Rectal smooth muscle tissue (tissue), 1 donor: ENCODE data around the gene DLL3.

Experiments used
- H3K27ac ChIP-seq: one replicate; pipeline ENCODE4 v1.7.0; 2013; ENCODE audit warnings: low read depth, low read length, inconsistent platforms
- H3K27me3 ChIP-seq: one replicate; pipeline ENCODE4 v1.7.0; 2013; ENCODE audit warnings: low read length; ENCODE audit not compliant: control insufficient read depth, insufficient read depth
- H3K36me3 ChIP-seq: one replicate; pipeline ENCODE4 v1.7.0; 2013; ENCODE audit warnings: low read length; ENCODE audit not compliant: control insufficient read depth, insufficient read depth
- H3K4me1 ChIP-seq: one replicate; pipeline ENCODE4 v1.7.0; 2013; ENCODE audit warnings: low read length; ENCODE audit not compliant: control insufficient read depth, insufficient read depth
- H3K4me3 ChIP-seq: one replicate; pipeline ENCODE4 v1.7.0; 2013; ENCODE audit warnings: low read length
- H3K9ac ChIP-seq: one replicate; pipeline ENCODE4 v1.7.0; 2013; ENCODE audit warnings: low read length

DLL3 gene

DNA sequence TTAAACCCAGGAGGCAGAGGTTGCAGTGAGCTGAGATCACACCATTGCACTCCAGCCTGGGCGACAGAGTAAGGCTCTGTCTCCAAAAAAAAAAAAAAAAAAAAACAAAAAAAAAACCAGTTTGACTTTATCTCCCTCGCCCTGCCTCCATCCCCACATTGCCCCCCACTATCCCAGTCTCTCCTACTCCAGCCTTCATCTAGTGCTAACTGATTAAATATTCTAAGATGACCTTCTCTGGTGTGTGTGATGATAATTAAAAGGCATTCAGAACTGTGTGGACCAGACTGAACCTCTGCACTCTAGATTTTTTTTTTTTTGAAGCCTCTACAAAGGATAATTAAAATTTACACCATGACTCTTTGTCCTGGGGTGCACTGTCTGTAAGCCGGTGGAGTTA lies 6.0 kb upstream of the DLL3 start:
- H3K27me3 ChIP-seq, result no peaks in the 10 kb centered on the region
- H3K9ac ChIP-seq, result no peak overlapping the region
- H3K36me3 ChIP-seq, result peaks cover 23% of the 10 kb centered on the region

DNA sequence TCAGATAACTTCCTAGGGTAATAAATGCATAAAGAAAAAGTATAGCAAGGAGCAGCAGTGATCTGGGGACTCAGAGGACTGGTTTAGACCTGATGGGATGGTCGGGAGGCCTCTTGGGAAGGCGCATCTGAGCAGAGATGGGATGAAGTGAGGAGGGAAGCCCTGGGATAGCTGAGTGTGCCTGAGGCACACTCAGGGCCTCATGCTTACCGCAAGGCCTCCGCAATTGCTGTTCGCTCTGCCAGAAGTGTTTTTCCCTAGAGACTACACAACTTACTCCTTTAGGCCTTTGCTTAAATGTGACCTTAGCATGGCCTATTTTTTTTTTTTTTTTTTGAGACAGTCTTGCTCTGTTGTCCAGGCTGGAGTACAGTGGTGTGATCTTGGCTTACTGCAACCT lies 4.1 kb upstream of the DLL3 start:
- no peak overlapping the region for H3K9ac ChIP-seq
- no peak overlapping the region for H3K27ac ChIP-seq
- no peak overlapping the region for H3K4me3 ChIP-seq
- H3K4me1 ChIP-seq, result no peaks in the 10 kb centered on the region
- peaks cover 6% of the 10 kb centered on the region for H3K36me3 ChIP-seq
- H3K27me3 ChIP-seq, result peaks cover 8% of the 10 kb centered on the region

More for the DNA sequence above, 6.0 kb upstream of the DLL3 start:
- no peak overlapping the region for H3K27ac ChIP-seq
- H3K4me3 ChIP-seq, result no peak overlapping the region
- H3K4me1 ChIP-seq, result no peaks in the 10 kb centered on the region

DNA sequence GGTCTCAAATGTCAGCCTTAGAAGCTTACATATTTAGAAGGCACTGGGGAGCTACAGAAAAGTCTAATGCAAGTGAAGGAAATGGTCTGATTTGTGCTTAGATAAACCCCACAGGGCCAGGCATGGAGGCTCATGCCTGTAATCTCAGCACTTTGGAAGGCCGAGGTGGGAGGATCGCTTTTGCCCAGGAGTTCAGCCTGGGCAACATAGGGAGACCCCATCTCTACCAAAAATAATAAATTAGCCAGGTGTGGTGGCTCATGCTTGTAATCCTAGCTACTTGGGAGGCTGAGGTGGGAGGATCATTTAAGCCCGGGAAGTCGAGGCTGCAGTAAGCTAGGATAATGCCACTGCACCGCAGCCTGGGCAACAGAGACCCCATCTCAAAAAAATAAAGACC lies 2.7 kb upstream of the DLL3 start:
- Histone ChIP-seq H3K4me3 (no peak overlapping the region), H3K36me3 (no peaks in the 10 kb centered on the region), H3K27ac (no peak overlapping the region), H3K4me1 (no peaks in the 10 kb centered on the region), H3K27me3 (peaks cover 12% of the 10 kb centered on the region), H3K9ac (no peak overlapping the region)

DNA sequence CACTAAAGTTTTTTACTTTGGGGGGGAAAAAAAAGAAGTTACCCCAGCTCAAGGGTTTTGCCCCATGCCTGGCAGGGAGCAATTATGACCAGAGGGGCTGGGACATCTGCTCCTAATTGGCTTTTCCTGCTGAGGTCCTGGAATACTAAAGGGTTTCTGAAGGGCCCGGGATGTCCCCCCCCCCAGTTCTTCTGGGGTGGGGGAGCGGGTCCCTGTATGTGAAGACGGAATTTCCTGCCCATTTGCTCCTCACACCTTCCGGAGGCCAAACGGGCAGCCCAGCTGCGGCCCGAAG lies 1.1 kb upstream of the DLL3 start:
- Histone ChIP-seq H3K36me3 (no peaks in the 10 kb centered on the region), H3K4me3 (peak overlapping the region; percentile 33), H3K27ac (no peak overlapping the region), H3K27me3 (peaks cover 12% of the 10 kb centered on the region), H3K4me1 (no peaks in the 10 kb centered on the region), H3K9ac (no peak overlapping the region)

DNA sequence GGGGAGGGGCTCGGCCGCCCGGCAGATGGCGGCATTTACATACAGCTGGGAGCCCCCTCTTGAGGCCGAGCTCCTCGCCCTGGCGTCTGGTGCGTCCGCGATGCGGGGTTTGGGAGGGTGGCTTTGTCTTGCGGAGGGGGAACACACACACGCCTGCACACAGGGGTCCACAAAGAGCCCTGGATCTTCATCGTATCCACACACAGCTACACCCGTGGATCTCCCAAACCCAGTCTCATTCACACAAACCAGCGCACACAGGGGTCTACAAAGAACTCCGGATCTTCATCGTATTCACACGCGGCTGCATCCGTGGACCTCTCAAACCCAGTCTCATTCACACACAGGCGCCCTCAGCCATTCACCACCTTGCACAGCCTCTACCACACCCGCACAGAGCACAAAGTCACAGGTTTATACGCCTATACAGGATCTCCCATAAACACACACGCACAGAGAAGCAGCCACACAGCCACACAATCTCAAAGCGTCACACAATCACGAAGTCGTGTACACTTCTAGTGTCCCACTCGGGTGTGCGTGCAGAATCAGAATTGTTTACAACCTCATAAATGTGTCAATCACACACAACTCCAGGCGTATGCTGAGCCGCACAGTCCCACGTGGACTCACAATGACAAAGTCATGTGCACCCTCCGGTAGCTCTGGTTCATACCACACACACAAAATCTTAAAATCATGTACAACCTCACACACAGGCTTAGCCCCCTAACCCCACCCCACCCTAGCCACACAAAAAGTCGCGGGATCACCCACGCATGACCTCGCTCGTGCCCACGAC lies 550 bp upstream of the DLL3 start:
- Histone ChIP-seq H3K36me3 (no peaks in the 10 kb centered on the region), H3K9ac (no peak overlapping the region), H3K4me1 (no peaks in the 10 kb centered on the region), H3K27me3 (peaks cover 14% of the 10 kb centered on the region), H3K27ac (no peak overlapping the region), H3K4me3 (peak overlapping the region; percentile 33)

DNA sequence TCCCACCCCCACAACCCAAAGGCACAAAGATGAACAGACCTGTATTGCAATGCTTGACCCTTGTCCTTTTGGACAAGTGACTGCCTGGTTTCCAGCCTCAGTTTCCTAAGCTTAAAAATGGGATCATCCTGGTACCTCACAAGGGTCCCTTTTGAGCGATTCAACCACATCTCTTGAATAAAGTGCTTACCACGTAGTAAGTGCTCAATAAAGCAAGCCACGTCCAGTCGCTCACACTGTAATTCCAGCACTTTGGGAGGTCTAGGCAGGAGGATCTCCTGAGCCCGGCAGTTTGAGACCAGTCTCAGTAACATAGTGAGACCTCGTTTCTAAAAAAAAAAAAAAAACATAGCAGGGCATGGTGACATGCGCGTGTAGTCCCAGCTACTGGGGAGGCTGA lies 1.2 kb downstream of the DLL3 start:
- no peak overlapping the region for H3K4me3 ChIP-seq
- H3K9ac ChIP-seq, result no peak overlapping the region
- H3K27me3 ChIP-seq, result peaks cover 25% of the 10 kb centered on the region
- no peak overlapping the region for H3K27ac ChIP-seq
- H3K4me1 ChIP-seq, result no peaks in the 10 kb centered on the region
- no peaks in the 10 kb centered on the region for H3K36me3 ChIP-seq

DNA sequence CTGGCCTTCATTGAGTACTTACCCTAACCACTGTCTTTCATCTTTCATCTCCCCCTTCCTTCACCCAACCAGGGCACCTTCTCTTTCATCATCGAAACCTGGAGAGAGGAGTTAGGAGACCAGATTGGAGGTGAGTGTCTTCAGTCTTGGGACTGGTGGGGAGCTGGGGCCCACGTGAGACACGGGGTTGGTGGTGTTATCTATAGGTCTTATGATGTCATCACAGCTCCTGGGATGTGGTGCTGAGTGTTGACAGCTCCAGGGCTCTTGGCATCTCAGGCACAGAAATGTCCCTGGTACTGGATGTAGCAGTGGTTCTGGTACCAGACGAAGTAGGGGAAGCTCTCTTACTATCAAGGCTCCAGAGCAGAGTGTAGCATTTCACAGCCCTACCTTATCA lies 1.8 kb downstream of the DLL3 start:
- H3K4me1 ChIP-seq, result no peaks in the 10 kb centered on the region
- H3K27ac ChIP-seq, result no peak overlapping the region
- H3K36me3 ChIP-seq, result no peaks in the 10 kb centered on the region
- no peak overlapping the region for H3K9ac ChIP-seq
- H3K27me3 ChIP-seq, result peaks cover 27% of the 10 kb centered on the region
- H3K4me3 ChIP-seq, result no peak overlapping the region

DNA sequence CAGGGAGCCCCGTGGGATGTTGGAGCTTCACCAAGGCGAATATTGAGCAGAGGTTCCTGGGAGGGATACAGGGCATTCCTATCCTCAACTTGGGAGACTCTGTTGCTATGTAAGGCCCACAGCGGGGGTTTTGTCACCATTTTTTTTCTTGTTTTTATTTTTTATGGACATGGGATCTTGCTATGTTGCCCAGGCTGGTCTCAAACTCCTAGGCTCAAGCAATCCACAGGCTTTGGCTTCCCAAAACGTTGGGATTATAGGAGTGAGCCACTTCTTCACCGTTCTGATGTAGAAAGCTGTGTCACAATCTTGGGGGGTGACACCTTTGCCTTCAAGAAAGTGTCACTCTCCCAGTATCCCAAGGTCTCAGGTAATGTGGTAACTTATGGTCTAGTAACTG lies 2.6 kb downstream of the DLL3 start:
- no peak overlapping the region for H3K9ac ChIP-seq
- H3K4me3 ChIP-seq, result no peak overlapping the region
- H3K4me1 ChIP-seq, result no peaks in the 10 kb centered on the region
- no peak overlapping the region for H3K27ac ChIP-seq
- H3K27me3 ChIP-seq, result peaks cover 29% of the 10 kb centered on the region
- H3K36me3 ChIP-seq, result no peaks in the 10 kb centered on the region

DNA sequence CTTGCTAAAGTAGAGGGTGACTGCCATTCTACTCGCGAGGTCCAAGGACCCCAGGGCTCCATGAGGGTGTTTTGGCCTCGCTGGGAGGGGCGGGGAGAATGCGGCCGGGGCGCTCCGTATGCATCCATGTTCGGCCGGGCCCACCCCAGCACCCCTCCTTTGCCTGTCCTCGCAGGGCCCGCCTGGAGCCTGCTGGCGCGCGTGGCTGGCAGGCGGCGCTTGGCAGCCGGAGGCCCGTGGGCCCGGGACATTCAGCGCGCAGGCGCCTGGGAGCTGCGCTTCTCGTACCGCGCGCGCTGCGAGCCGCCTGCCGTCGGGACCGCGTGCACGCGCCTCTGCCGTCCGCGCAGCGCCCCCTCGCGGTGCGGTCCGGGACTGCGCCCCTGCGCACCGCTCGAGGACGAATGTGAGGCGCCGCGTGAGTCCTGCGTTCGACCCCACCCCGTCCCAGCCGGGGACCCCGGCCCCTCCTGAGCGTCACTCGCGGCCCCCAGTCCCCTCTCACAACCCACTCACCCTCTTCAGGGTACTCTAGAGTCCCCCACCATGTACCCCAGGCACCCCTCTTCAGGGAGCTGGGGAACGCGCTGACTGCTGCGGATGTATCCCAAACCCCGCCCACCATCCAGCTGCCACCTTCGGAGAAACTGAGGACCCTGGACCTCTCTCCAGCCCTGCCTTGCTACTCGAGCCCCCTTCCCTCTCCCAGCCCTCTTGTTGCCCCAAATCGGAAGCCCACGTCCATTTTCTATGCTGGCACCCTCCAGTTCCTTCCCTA lies 4.1 kb downstream of the DLL3 start:
- peaks cover 36% of the 10 kb centered on the region for H3K27me3 ChIP-seq
- no peak overlapping the region for H3K4me3 ChIP-seq
- H3K36me3 ChIP-seq, result no peaks in the 10 kb centered on the region
- no peak overlapping the region for H3K27ac ChIP-seq
- no peaks in the 10 kb centered on the region for H3K4me1 ChIP-seq
- no peak overlapping the region for H3K9ac ChIP-seq

DNA sequence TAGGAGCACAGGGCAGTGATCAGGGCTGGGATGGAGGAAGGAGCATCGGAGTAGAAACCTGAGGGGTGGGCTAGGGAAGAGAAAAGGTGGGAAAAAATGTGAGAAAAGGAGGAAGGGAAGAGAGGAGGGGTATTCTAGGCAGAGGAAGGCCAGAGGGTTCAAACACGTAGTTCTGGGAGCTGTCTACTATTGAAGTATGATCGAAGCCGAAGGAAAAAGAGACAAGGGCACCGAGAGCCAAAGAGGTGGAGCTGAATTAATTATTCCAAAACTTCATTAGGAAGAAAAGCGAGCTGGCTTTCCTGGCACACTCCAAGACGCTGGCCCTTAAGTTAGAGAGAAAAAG lies 7.8 kb downstream of the DLL3 start:
- no peaks in the 10 kb centered on the region for H3K4me1 ChIP-seq
- no peak overlapping the region for H3K4me3 ChIP-seq
- no peak overlapping the region for H3K9ac ChIP-seq
- no peak overlapping the region for H3K27ac ChIP-seq
- H3K27me3 ChIP-seq, result peaks cover 33% of the 10 kb centered on the region
- H3K36me3 ChIP-seq, result no peaks in the 10 kb centered on the region

DNA sequence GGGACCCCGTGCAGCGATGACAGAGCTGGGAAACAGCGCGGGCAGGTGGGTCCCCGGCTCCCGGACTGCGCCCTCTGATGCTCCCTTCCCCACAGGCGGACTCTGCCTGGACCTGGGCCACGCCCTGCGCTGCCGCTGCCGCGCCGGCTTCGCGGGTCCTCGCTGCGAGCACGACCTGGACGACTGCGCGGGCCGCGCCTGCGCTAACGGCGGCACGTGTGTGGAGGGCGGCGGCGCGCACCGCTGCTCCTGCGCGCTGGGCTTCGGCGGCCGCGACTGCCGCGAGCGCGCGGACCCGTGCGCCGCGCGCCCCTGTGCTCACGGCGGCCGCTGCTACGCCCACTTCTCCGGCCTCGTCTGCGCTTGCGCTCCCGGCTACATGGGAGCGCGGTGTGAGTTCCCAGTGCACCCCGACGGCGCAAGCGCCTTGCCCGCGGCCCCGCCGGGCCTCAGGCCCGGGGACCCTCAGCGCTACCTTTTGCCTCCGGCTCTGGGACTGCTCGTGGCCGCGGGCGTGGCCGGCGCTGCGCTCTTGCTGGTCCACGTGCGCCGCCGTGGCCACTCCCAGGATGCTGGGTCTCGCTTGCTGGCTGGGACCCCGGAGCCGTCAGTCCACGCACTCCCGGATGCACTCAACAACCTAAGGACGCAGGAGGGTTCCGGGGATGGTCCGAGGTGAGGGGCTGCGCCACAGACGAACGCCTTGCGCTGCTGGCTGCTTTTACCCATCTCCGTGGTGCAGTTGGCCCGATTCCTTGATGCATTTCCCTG lies 8.4 kb downstream of the DLL3 start:
- Histone ChIP-seq H3K27me3 (peaks cover 33% of the 10 kb centered on the region), H3K4me1 (no peaks in the 10 kb centered on the region), H3K36me3 (no peaks in the 10 kb centered on the region)

DNA sequence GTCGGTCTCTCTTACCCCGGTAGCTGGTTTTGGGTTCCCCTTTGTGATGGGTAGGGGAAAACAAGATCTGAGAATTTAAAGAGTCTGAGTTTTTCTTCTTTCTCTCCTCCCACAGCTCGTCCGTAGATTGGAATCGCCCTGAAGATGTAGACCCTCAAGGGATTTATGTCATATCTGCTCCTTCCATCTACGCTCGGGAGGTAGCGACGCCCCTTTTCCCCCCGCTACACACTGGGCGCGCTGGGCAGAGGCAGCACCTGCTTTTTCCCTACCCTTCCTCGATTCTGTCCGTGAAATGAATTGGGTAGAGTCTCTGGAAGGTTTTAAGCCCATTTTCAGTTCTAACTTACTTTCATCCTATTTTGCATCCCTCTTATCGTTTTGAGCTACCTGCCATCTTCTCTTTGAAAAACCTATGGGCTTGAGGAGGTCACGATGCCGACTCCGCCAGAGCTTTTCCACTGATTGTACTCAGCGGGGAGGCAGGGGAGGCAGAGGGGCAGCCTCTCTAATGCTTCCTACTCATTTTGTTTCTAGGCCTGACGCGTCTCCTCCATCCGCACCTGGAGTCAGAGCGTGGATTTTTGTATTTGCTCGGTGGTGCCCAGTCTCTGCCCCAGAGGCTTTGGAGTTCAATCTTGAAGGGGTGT lies 9.1 kb downstream of the DLL3 start:
- H3K9ac ChIP-seq, result no peak overlapping the region
- H3K4me3 ChIP-seq, result peak overlapping the region; percentile 55
- H3K27me3 ChIP-seq, result peaks cover 33% of the 10 kb centered on the region
- no peaks in the 10 kb centered on the region for H3K36me3 ChIP-seq
- no peaks in the 10 kb centered on the region for H3K4me1 ChIP-seq
- H3K27ac ChIP-seq, result no peak overlapping the region

More for the DNA sequence above, 8.4 kb downstream of the DLL3 start:
- H3K27ac ChIP-seq, result no peak overlapping the region
- H3K4me3 ChIP-seq, result peak overlapping the region; percentile 55
- H3K9ac ChIP-seq, result no peak overlapping the region
